Endothelial cell of umbilical vein (primary cell): ENCODE data around the gene TRAK1. TPM values are rescaled to one million over a fixed set of nuclear protein-coding genes. Genes with fewer than 3 reads are reported as not detected.

Source experiments
- BruUV-seq: library from RNA; stranded (reverse); fragments of 400-500 nt; replicated peaks from 2 replicates; lab custom pipeline; 2021; lab: Mats Ljungman, UMichigan
- CTCF ChIA-PET: fragments of 300-600, 350-600 bp; sonication (Branson Sonifier 250); formaldehyde crosslinking; loops from one replicate; lab custom pipeline; 2021; ENCODE audit warnings: antibody characterized with exemption, inconsistent platforms; lab: Charles Lee
- POLR2A ChIA-PET: fragments of 300-600, 350-600 bp; sonication (Branson Sonifier 250); formaldehyde crosslinking; loops from one replicate; lab custom pipeline; 2021; ENCODE audit warnings: antibody characterized with exemption, inconsistent platforms; lab: Charles Lee
- DNase-seq: peaks from one replicate; pipeline ENCODE4 v3.0.0-alpha.2; 2011; ENCODE audit warnings: low read depth, low spot score
- FAIRE-seq: peaks from 2 replicates; lab custom pipeline; 2011; peaks lifted over from hg19 to GRCh38; lab: Jason Lieb, UNC
- H2AFZ ChIP-seq: 2 replicates; pipeline ENCODE4 v1.6.0; 2012; ENCODE audit warnings: low read depth, low read length, control low read depth, inconsistent platforms
- H3K27ac ChIP-seq: 2 replicates; pipeline ENCODE4 v1.5.1; 2011; ENCODE audit warnings: low read depth, mild to moderate bottlenecking, control low read depth, low read length, moderate library complexity; ENCODE audit not compliant: insufficient read depth
- H3K27me3 ChIP-seq, 2 experiments: 2 replicates each; pipeline versions ENCODE4 v1.6.0 to v1.6.1; 2011; ENCODE audit warnings: low read length in 2 of 2, mixed read lengths in 1 of 2; ENCODE audit not compliant: control insufficient read depth in 2 of 2, insufficient read depth in 2 of 2
- H3K36me3 ChIP-seq, 2 experiments: 2 replicates in 1 of 2; 3 replicates in 1 of 2; pipeline ENCODE4 v1.5.1; 2011; ENCODE audit warnings: low read length in 2 of 2, mild to moderate bottlenecking in 1 of 2, moderate library complexity in 1 of 2; ENCODE audit not compliant: control insufficient read depth in 2 of 2, insufficient read depth in 2 of 2; ENCODE audit errors: extremely low read depth in 1 of 2
- H3K4me1 ChIP-seq: 3 replicates; pipeline ENCODE4 v1.5.1; 2011; ENCODE audit warnings: mild to moderate bottlenecking, low read length; ENCODE audit not compliant: control insufficient read depth, insufficient read depth; ENCODE audit errors: extremely low read depth
- H3K4me2 ChIP-seq: 2 replicates; pipeline ENCODE4 v1.6.1; 2011; ENCODE audit warnings: low read length, control low read depth, mixed read lengths; ENCODE audit not compliant: insufficient read depth
- H3K4me3 ChIP-seq, 3 experiments: fragments of 200-600 bp in 1 of 3; sonication (generic), shearing (Covaris generic) in 1 of 3; replicated peaks in 1 of 3; 2 replicates each; pipeline ENCODE4 v1.5.1; 2011 to 2016; ENCODE audit warnings: control low read depth in 3 of 3, low read length in 3 of 3, mild to moderate bottlenecking in 2 of 3, inconsistent platforms in 1 of 3, low read depth in 1 of 3, moderate library complexity in 1 of 3; ENCODE audit not compliant: insufficient read depth in 1 of 3
- H3K79me2 ChIP-seq: 2 replicates; pipeline ENCODE4 v1.6.0; 2012; ENCODE audit warnings: low read length, inconsistent platforms; ENCODE audit not compliant: control insufficient read depth, insufficient read depth
- H3K9ac ChIP-seq: replicated peaks from 2 replicates; pipeline ENCODE3; 2011; ENCODE audit warnings: low read length, control low read depth; ENCODE audit not compliant: insufficient read depth; ENCODE audit errors: extremely low read depth
- H3K9me1 ChIP-seq: replicated peaks from 3 replicates; pipeline ENCODE4 v1.6.0; 2011; ENCODE audit warnings: mild to moderate bottlenecking, low read length; ENCODE audit not compliant: control insufficient read depth, insufficient read depth; ENCODE audit errors: extremely low read depth
- H3K9me3 ChIP-seq: replicated peaks from 2 replicates; pipeline ENCODE4 v1.5.1; 2012; ENCODE audit warnings: low read length, inconsistent platforms; ENCODE audit not compliant: control insufficient read depth, insufficient read depth
- H4K20me1 ChIP-seq: replicated peaks from 2 replicates; pipeline ENCODE3; 2011; ENCODE audit warnings: mild to moderate bottlenecking, low read length; ENCODE audit not compliant: control insufficient read depth, insufficient read depth; ENCODE audit errors: extremely low read depth
- CTCF ChIP-seq, 2 donors: IDR thresholded peaks; 1 replicate in 1 of 2; 2 replicates in 1 of 2; pipeline ENCODE4 v1.5.1; 2011; ENCODE audit warnings: low read length in 2 of 2, mild to moderate bottlenecking in 2 of 2, moderate library complexity in 2 of 2, control low read depth in 1 of 2, inconsistent platforms in 1 of 2, low read depth in 1 of 2; ENCODE audit not compliant: insufficient read depth in 1 of 2; ENCODE audit errors: extremely low read depth in 1 of 2
- EZH2 ChIP-seq: IDR thresholded peaks from 2 replicates; pipeline ENCODE4 v1.6.1; 2012; ENCODE audit warnings: borderline replicate concordance, low read depth, mild to moderate bottlenecking, moderate library complexity, low read length, inconsistent platforms; ENCODE audit not compliant: severe bottlenecking
- FOS ChIP-seq: IDR thresholded peaks from 2 replicates; pipeline ENCODE4 v1.6.1; 2011; ENCODE audit warnings: mild to moderate bottlenecking, low read length, moderate library complexity, borderline replicate concordance; ENCODE audit not compliant: insufficient read depth
- GATA2 ChIP-seq: IDR thresholded peaks from 2 replicates; pipeline ENCODE4 v1.7.0; 2011; ENCODE audit warnings: low read depth, mild to moderate bottlenecking, moderate library complexity, mixed read lengths, low read length; ENCODE audit not compliant: insufficient read length, insufficient read depth
- JUN ChIP-seq: IDR thresholded peaks from 2 replicates; pipeline ENCODE4 v1.6.1; 2011; ENCODE audit warnings: borderline replicate concordance, low read depth; ENCODE audit not compliant: insufficient read length, insufficient read depth
- MAX ChIP-seq: IDR thresholded peaks from 2 replicates; pipeline ENCODE4 v1.6.1; 2011; ENCODE audit not compliant: insufficient read depth, insufficient read length
- MYC ChIP-seq: IDR thresholded peaks from one replicate; pipeline ENCODE4 v1.6.1; 2011; ENCODE audit warnings: mild to moderate bottlenecking, low read depth, low read length
- POLR2A ChIP-seq: IDR thresholded peaks from 2 replicates; pipeline ENCODE4 v1.6.1; 2012; ENCODE audit warnings: low read depth, mild to moderate bottlenecking, control low read depth, low read length
- POLR2AphosphoS5 ChIP-seq: IDR thresholded peaks from 2 replicates; pipeline ENCODE4 v1.6.1; 2012; ENCODE audit warnings: low read depth, mild to moderate bottlenecking, control low read depth, low read length, moderate library complexity; ENCODE audit not compliant: insufficient read depth
- dilution Hi-C: fragments of 300-500 bp; cut with MboI; formaldehyde crosslinking; loops from one replicate; pipeline ENCODE4 v1.15.0; 2019; ENCODE audit warnings: low sequenced_read_pairs; ENCODE audit not compliant: extremely low pct_ligation_motif_present
- intact Hi-C: fragments of 100-400 bp; cut with micrococcal nuclease; formaldehyde crosslinking; loops from one replicate; pipeline ENCODE4 v1.10.0; 2022
- polyA plus RNA-seq, 4 experiments: library from polyadenylated mRNA; depleted of rRNA in 3 of 4; stranded (reverse) in 3 of 4; unstranded in 1 of 4; fragments of >200 nt; gene quantifications; 2 replicates each; pipeline versions ENCODE4 v1.2.1 to v1.2.3, GENCODE V29; 2011 to 2012; ENCODE audit warnings: missing spikeins in 1 of 4
- total RNA-seq: library from RNA; stranded (reverse); gene quantifications from 2 replicates; pipeline ENCODE4 v1.2.3, GENCODE V29; 2021

TRAK1 gene
- total and polyA plus RNA-seq, 2 donors (not counting 3 experiments of a cell fraction or from before 2014, with no cell fraction given): 38.5 to 59.6 TPM

GRCh38 chr3:42078677-42079076 lies 12.5 kb upstream of the TRAK1 start:
- Histone ChIP-seq H3K9ac (no peak overlapping the region), H3K9me1 (no peaks in the 10 kb centered on the region), H3K27ac (no peak overlapping the region), H3K79me2 (peaks cover 61% of the 10 kb centered on the region), H3K27me3 (no peaks in the 10 kb centered on the region), H2AFZ (no peak overlapping the region), H3K4me1 (no peaks in the 10 kb centered on the region), H4K20me1 (peaks cover 4% of the 10 kb centered on the region), H3K36me3 (no peaks in the 10 kb centered on the region), H3K4me2 (no peak overlapping the region), H3K4me3 (no peak overlapping the region), H3K9me3 (no peaks in the 10 kb centered on the region)
- dilution Hi-C loops: no loop called here
- intact Hi-C loops: no loop called here
- no TSS peak for BruUV-seq
- DNase-seq (no peak), FAIRE-seq (no peak)
- POLR2A ChIA-PET: no interaction called here
- TF ChIP-seq CTCF (IDR thresholded peaks at IDR 0.05; ENCODE audit: extremely low read depth in 1 of 2, insufficient read depth in 1 of 2, low read depth in 1 of 2, low read length in 2 of 2) (no peak), GATA2 (no peak), POLR2A (no peak), POLR2AphosphoS5 (no peak), MYC (no peak), MAX (no peak), JUN (no peak), EZH2 (no peak), FOS (no peak)
- CTCF ChIA-PET: interaction anchor here (0.9 to 2.4 kb wide), 5 partner anchors 15 to 66 kb away, joined by 3 to 9 read pairs (median 4); no protein-coding TSS in a partner anchor
